PC-3 (cell line): ENCODE data around the gene GPR107.

Experiments
- EZH2 ChIP-seq: fragments of 300-600 bp; sonication (generic); IDR thresholded peaks from one replicate; pipeline ENCODE4 v1.6.1; 2017; ENCODE audit warnings: antibody characterized with exemption, mild to moderate bottlenecking, low read length; ENCODE audit not compliant: unreplicated experiment
- EZH2phosphoT487 ChIP-seq: fragments of 300-600 bp; sonication (generic); IDR thresholded peaks from 2 replicates; pipeline ENCODE4 v1.6.1; 2018; ENCODE audit warnings: mild to moderate bottlenecking, antibody characterized with exemption, low read length, borderline replicate concordance
- TF ChIP-seq, protein P1 (sequence below): fragments of 300-600 bp; sonication (generic); conservative IDR thresholded peaks from 2 replicates; pipeline ENCODE4 v1.5.1; 2017; ENCODE audit warnings: antibody characterized with exemption, low read depth, mild to moderate bottlenecking, low read length

DNA sequence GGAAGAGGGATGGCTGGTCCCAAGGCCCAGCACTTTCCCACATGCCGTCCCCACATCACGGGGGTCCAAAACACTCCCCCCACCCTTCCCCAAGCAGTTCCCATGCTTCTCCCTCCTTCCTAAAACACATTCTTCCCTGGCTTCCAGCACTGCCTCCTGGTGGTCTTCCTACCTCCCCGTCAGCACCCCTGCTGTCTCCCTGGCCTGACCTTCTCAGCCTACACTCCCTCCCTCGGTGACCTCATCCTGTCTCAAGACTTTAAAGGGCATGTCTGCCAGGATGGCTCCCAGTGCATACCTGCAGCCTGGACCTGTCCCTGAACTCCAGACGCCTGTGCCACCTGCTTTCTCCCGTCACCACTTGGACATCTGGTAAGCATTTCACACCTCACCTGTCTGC is 114.2 kb downstream of the GPR107 start:
- TF ChIP-seq EZH2 = no peak
- TF ChIP-seq, protein P1, sequence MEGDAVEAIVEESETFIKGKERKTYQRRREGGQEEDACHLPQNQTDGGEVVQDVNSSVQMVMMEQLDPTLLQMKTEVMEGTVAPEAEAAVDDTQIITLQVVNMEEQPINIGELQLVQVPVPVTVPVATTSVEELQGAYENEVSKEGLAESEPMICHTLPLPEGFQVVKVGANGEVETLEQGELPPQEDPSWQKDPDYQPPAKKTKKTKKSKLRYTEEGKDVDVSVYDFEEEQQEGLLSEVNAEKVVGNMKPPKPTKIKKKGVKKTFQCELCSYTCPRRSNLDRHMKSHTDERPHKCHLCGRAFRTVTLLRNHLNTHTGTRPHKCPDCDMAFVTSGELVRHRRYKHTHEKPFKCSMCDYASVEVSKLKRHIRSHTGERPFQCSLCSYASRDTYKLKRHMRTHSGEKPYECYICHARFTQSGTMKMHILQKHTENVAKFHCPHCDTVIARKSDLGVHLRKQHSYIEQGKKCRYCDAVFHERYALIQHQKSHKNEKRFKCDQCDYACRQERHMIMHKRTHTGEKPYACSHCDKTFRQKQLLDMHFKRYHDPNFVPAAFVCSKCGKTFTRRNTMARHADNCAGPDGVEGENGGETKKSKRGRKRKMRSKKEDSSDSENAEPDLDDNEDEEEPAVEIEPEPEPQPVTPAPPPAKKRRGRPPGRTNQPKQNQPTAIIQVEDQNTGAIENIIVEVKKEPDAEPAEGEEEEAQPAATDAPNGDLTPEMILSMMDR = no peak
- no peak for TF ChIP-seq EZH2phosphoT487
